GM18951 (cell line): Measurements from ENCODE around the gene EVL.

Experiments used
- POLR2A ChIP-seq: IDR thresholded peaks from 4 replicates; pipeline ENCODE4 v1.6.1; 2011; ENCODE audit warnings: mild to moderate bottlenecking; ENCODE audit not compliant: insufficient read length, insufficient read depth; ENCODE audit errors: extremely low read depth
- in situ Hi-C: fragments of 300-500 bp; cut with MboI; formaldehyde crosslinking; loops from one replicate; pipeline ENCODE4 v1.12.0; 2022; ENCODE audit warnings: low sequenced_read_pairs, mixed read lengths, inconsistent platforms; ENCODE audit not compliant: unreplicated experiment

EVL gene

GRCh38 chr14:100047600-100047999 is 17.6 kb upstream of the EVL start:
- in situ Hi-C loops = no loop called here
- no peak for TF ChIP-seq POLR2A

GRCh38 chr14:100048786-100049185 is 16.4 kb upstream of the EVL start:
- TF ChIP-seq POLR2A = no peak
- in situ Hi-C loops = no loop called here

GRCh38 chr14:100049220-100049619 is 16.0 kb upstream of the EVL start:
- in situ Hi-C loops = no loop called here
- TF ChIP-seq POLR2A = no peak

GRCh38 chr14:100051103-100051502 is 14.1 kb upstream of the EVL start:
- no peak for TF ChIP-seq POLR2A
- in situ Hi-C loops = no loop called here

GRCh38 chr14:100051543-100051942 is 13.7 kb upstream of the EVL start:
- in situ Hi-C loops = no loop called here
- TF ChIP-seq POLR2A = no peak

- in situ Hi-C loops = no loop called here
- no peak for TF ChIP-seq POLR2A
These were observed 12.4 kb upstream of the EVL start for GRCh38 chr14:100052819-100053218.

- no peak for TF ChIP-seq POLR2A
- in situ Hi-C loops = no loop called here
These were observed 10.7 kb upstream of the EVL start for GRCh38 chr14:100054316-100055075.

GRCh38 chr14:100056431-100056830 is 8.8 kb upstream of the EVL start:
- TF ChIP-seq POLR2A = no peak
- in situ Hi-C loops = no loop called here

- TF ChIP-seq POLR2A = no peak
- in situ Hi-C loops = no loop called here
These were observed 8.0 kb upstream of the EVL start for GRCh38 chr14:100056964-100057795.

GRCh38 chr14:100058777-100059437 is 6.3 kb upstream of the EVL start:
- TF ChIP-seq POLR2A = no peak
- in situ Hi-C loops = no loop called here

- in situ Hi-C loops = no loop called here
- TF ChIP-seq POLR2A = no peak
These were observed 5.8 kb upstream of the EVL start for GRCh38 chr14:100059438-100059781.

GRCh38 chr14:100060760-100061159 is 4.5 kb upstream of the EVL start:
- TF ChIP-seq POLR2A = no peak
- in situ Hi-C loops = no loop called here

- in situ Hi-C loops = no loop called here
These were observed 2.6 kb upstream of the EVL start for GRCh38 chr14:100062590-100062989.

More at GRCh38 chr14:100062590-100062989, 2.6 kb upstream of the EVL start:
- TF ChIP-seq POLR2A = no peak
